Measurements from ENCODE around the gene TRIOBP. TPM values are rescaled to one million over a fixed set of nuclear protein-coding genes. Genes with fewer than 3 reads are reported as not detected.

Gene TRIOBP
- total RNA-seq, 1 experiment from 2014 or later, result 28.7 TPM

DNA sequence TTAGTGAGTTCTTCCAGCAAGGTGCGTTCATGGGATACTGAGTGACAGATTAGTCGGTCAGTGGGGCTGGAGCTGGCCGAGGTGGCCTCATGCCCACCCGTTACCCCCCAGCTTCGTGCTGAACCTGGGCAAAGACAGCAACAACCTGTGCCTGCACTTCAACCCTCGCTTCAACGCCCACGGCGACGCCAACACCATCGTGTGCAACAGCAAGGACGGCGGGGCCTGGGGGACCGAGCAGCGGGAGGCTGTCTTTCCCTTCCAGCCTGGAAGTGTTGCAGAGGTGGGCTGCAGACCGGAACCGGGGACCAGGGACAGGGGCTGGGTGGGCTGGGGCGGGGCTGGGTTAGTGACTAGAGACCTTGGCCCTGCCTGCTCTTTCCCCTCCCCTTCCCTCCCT is 18.5 kb upstream of the TRIOBP start:
- peaks cover 24% of the 10 kb centered on the region for H3K4me1 ChIP-seq (ENCODE audit: insufficient read depth, low read length, poor library complexity, severe bottlenecking)
- CTCF ChIA-PET, result no interaction called here
- no peaks in the 10 kb centered on the region for H3K9me3 ChIP-seq (ENCODE audit: low read depth, low read length, poor library complexity, severe bottlenecking)
- TF ChIP-seq, protein P1, sequence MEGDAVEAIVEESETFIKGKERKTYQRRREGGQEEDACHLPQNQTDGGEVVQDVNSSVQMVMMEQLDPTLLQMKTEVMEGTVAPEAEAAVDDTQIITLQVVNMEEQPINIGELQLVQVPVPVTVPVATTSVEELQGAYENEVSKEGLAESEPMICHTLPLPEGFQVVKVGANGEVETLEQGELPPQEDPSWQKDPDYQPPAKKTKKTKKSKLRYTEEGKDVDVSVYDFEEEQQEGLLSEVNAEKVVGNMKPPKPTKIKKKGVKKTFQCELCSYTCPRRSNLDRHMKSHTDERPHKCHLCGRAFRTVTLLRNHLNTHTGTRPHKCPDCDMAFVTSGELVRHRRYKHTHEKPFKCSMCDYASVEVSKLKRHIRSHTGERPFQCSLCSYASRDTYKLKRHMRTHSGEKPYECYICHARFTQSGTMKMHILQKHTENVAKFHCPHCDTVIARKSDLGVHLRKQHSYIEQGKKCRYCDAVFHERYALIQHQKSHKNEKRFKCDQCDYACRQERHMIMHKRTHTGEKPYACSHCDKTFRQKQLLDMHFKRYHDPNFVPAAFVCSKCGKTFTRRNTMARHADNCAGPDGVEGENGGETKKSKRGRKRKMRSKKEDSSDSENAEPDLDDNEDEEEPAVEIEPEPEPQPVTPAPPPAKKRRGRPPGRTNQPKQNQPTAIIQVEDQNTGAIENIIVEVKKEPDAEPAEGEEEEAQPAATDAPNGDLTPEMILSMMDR (conservative IDR thresholded peaks at IDR 0.05; ENCODE audit: low read depth, low read length), result no peak
- no peak for TF ChIP-seq EZH2 (IDR thresholded peaks at IDR 0.05; ENCODE audit: borderline replicate concordance, low read depth, low read length, poor library complexity, severe bottlenecking)
- H3K27ac ChIP-seq (ENCODE audit: low read depth, low read length, poor library complexity, severe bottlenecking), result no peak overlapping the region
- no peaks in the 10 kb centered on the region for H3K36me3 ChIP-seq (ENCODE audit: insufficient read depth, low read length, poor library complexity, severe bottlenecking)
- intact Hi-C loops (cut with micrococcal nuclease; ENCODE audit: unreplicated experiment), result loop anchor here (5.0 kb wide), 1 partner anchor 124 kb away; no protein-coding TSS in a partner anchor
- no peak overlapping the region for H3K4me3 ChIP-seq (ENCODE audit: low read depth, low read length, poor library complexity, severe bottlenecking)
- POLR2A ChIA-PET (ENCODE audit: low non-redundant PET), result interaction anchor here (0.7 kb wide), 1 partner anchor 30 kb away, joined by 8 read pairs; no protein-coding TSS in a partner anchor
- DNase-seq (ENCODE audit: low spot score), result no peak
- H3K27me3 ChIP-seq (replicated peaks; ENCODE audit: insufficient read depth, low read depth, low read length, poor library complexity), result no peaks in the 10 kb centered on the region
- no TSS peak for BruUV-seq (replicated peaks)

DNA sequence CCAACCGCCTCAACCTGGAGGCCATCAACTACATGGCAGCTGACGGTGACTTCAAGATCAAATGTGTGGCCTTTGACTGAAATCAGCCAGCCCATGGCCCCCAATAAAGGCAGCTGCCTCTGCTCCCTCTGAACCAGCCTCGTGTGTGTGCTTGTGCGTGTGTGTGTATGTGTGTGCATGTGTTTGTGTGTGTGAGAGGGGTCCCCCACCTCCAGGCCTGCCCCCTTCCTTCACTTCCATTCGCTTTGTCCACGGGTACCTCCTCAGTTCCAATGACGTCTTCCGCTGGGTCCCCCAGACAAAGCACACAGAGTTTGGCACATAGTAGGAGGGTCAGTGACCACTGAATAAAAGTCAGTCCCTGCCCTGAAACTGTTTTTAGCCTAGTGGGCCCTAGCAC is 17.2 kb upstream of the TRIOBP start:
- H3K27ac ChIP-seq (ENCODE audit: low read depth, low read length, poor library complexity, severe bottlenecking), result no peak overlapping the region
- BruUV-seq (replicated peaks), result no TSS peak
- intact Hi-C loops (cut with micrococcal nuclease; ENCODE audit: unreplicated experiment), result loop anchor here (5.0 kb wide), 3 partner anchors 37 to 142 kb away; no protein-coding TSS in a partner anchor
- ChIA-PET CTCF (no interaction called here), POLR2A (ENCODE audit: low non-redundant PET) (no interaction called here)
- no peaks in the 10 kb centered on the region for H3K36me3 ChIP-seq (ENCODE audit: insufficient read depth, low read length, poor library complexity, severe bottlenecking)
- peaks cover 24% of the 10 kb centered on the region for H3K4me1 ChIP-seq (ENCODE audit: insufficient read depth, low read length, poor library complexity, severe bottlenecking)
- H3K9me3 ChIP-seq (ENCODE audit: low read depth, low read length, poor library complexity, severe bottlenecking), result no peaks in the 10 kb centered on the region
- TF ChIP-seq EZH2 (IDR thresholded peaks at IDR 0.05; ENCODE audit: borderline replicate concordance, low read depth, low read length, poor library complexity, severe bottlenecking), result no peak
- TF ChIP-seq, protein P1 (conservative IDR thresholded peaks at IDR 0.05; ENCODE audit: low read depth, low read length), result no peak
- H3K27me3 ChIP-seq (replicated peaks; ENCODE audit: insufficient read depth, low read depth, low read length, poor library complexity), result no peaks in the 10 kb centered on the region
- H3K4me3 ChIP-seq (ENCODE audit: low read depth, low read length, poor library complexity, severe bottlenecking), result no peak overlapping the region
- DNase-seq (ENCODE audit: low spot score), result no peak

DNA sequence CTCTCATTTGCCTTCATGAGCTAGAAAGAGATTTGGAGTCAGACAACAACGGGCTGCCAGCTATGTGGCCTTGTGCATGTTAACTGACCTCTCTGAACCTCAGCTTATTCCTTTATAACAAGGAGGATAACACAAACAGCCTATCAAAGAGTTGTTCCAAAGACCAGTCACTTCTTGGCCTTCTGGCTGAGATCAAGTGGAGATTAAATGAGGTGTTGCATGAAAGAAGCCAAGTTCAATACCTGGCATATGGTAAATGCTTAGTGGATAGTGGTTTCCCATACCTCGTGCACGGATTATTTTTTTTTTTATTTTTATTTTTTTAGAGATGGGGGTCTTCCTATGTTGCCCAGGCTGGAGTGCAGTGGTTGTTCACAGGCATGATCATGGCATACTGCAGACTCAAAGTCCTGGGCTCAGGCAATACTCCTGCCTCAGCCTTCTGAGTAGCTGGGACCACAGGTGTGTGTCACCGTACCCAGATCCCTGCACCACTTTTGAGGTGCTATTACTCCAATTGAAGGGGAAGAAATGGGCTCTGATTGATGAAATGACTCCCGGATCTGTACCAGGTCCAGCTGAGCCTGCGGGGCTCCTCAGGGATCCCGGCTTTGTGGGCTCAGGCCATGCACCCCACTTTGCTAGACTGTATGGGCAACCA is 16.5 kb upstream of the TRIOBP start:
- no peak overlapping the region for H3K4me3 ChIP-seq (ENCODE audit: low read depth, low read length, poor library complexity, severe bottlenecking)
- DNase-seq (ENCODE audit: low spot score), result no peak
- H3K36me3 ChIP-seq (ENCODE audit: insufficient read depth, low read length, poor library complexity, severe bottlenecking), result no peaks in the 10 kb centered on the region
- peaks cover 17% of the 10 kb centered on the region for H3K4me1 ChIP-seq (ENCODE audit: insufficient read depth, low read length, poor library complexity, severe bottlenecking)
- no peak overlapping the region for H3K27ac ChIP-seq (ENCODE audit: low read depth, low read length, poor library complexity, severe bottlenecking)
- ChIA-PET CTCF (interaction anchor here (1.0 to 2.0 kb wide), 3 partner anchors 19 to 37 kb away, joined by 4 to 45 read pairs (median 6); partner anchors contain the start of gene PDXP), POLR2A (ENCODE audit: low non-redundant PET) (no interaction called here)
- no peak for TF ChIP-seq EZH2 (IDR thresholded peaks at IDR 0.05; ENCODE audit: borderline replicate concordance, low read depth, low read length, poor library complexity, severe bottlenecking)
- TF ChIP-seq, protein P1 (conservative IDR thresholded peaks at IDR 0.05; ENCODE audit: low read depth, low read length), result no peak
- no peaks in the 10 kb centered on the region for H3K27me3 ChIP-seq (replicated peaks; ENCODE audit: insufficient read depth, low read depth, low read length, poor library complexity)
- intact Hi-C loops (cut with micrococcal nuclease; ENCODE audit: unreplicated experiment), result loop anchor here (5.0 kb wide), 2 partner anchors 38 to 143 kb away; no protein-coding TSS in a partner anchor
- no peaks in the 10 kb centered on the region for H3K9me3 ChIP-seq (ENCODE audit: low read depth, low read length, poor library complexity, severe bottlenecking)
- no TSS peak for BruUV-seq (replicated peaks)
